Left colon (tissue), 2 donors: ENCODE results near the gene ZNF527. TPM values are rescaled to one million over a fixed set of nuclear protein-coding genes. Genes with fewer than 3 reads are reported as not detected.

Source experiments
- ATAC-seq: fragments of 200-7000 bp; cut with Tn5 transposase; one replicate; pipeline ENCODE4 v1.9.1; 2020; ENCODE audit warnings: mild to moderate bottlenecking, moderate library complexity
- DNase-seq, 2 donors: peaks; one replicate each; pipeline ENCODE4 v3.0.0-alpha.2; 2020
- intact Hi-C, 2 donors: fragments of 100-400 bp; cut with DNase I in 1 of 2; cut with micrococcal nuclease in 1 of 2; formaldehyde crosslinking; loops; one replicate each; pipeline versions ENCODE4 v1.11.2 to v1.14.0; 2022; cut with DNase I, micrococcal nuclease
- total RNA-seq, 2 donors: library from RNA; stranded (reverse); fragmentation: NEBNext Ultra II Directional; extraction: Animal tissue kit (Norgen Biotek cat#: 25700); gene quantifications; one replicate each; pipeline ENCODE4 v1.2.1, GENCODE V29; 2021
- donor health status: DM: no; HTN: no; CAD: no.
- donor health status: DM: yes; HTN: yes; CAD: no.

ZNF527 gene
- total RNA-seq, 2 donors from 2014 or later: 3.9 to 5.3 TPM

DNA sequence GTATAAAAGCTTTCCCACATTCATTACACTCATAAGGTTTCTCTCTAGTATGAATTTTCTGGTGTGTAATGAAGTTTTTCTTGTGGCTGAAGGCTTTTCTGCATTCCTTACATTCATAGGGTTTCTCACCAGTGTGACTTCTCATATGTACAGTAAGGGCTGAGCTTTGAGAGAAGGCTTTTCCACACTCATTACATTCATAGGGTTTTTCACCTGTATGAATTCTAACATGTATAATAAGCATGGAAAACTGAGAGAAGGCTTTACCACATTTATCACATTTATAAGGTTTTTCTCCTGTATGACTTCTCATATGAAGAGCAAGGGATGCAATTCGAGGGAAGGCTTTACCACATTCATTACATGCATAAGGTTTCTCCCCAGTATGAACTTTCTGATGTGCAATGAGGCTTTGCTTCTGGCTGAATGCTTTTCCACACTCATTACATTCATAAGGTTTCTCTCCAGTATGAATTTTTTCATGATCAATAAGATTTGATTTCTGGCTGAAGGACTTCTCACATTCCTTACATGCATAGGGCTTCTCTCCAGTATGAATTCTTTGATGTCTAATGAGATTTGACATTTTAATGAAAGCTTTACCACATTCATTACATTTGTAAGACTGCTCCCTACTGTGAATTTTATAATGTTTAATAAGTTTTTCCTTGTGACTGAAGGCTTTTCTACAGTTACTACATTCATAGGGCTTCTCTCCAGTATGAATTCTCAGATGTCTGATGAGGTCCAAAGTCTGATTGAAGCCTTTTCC lies 42.6 kb downstream of the ZNF527 start:
- DNase-seq: no peak
- ATAC-seq: no peak
- intact Hi-C loops: no loop called here

Other genes with a start within 250 kb of the ZNF527 start
- 10 to 100 TPM in 1 of 2 donors, 1 to 10 TPM in 1; 7.6 to 10.3 TPM for gene ZNF585A, start 198.4 kb upstream of the ZNF527 start, total RNA-seq
- 10 to 100 TPM; 12.1 to 13.1 TPM for gene ZNF585B, start 160.6 kb upstream of the ZNF527 start, total RNA-seq
- 1 to 10 TPM; 8.4 to 9.0 TPM for gene ZNF383, start 152.9 kb upstream of the ZNF527 start, total RNA-seq
- 1 to 10 TPM; 1.4 to 1.6 TPM for gene ZNF569, start 96.3 kb downstream of the ZNF527 start, total RNA-seq
- gene ZNF570, start 98.3 kb downstream of the ZNF527 start, total RNA-seq: 1 to 10 TPM; 2.8 to 3.2 TPM
- gene ZNF793, start 135.8 kb downstream of the ZNF527 start, total RNA-seq: 1 to 10 TPM; 2.6 to 3.2 TPM
- 1 to 10 TPM; 2.6 to 2.8 TPM for gene ZNF571, start 223.7 kb downstream of the ZNF527 start, total RNA-seq
- gene ZNF540, start 223.8 kb downstream of the ZNF527 start, total RNA-seq: 1 to 10 TPM in 1 of 2 donors, under 1 TPM in 1; 0.92 to 1.3 TPM